KMS-11 (cell line): ENCODE data around the gene MED15.

Experiments
- H2AFZ ChIP-seq: fragments of 200-600 bp; sonication (generic); 2 replicates; pipeline ENCODE4 v1.6.1; 2016; ENCODE audit warnings: antibody characterized with exemption, mixed run types, low read depth
- H3K27ac ChIP-seq: fragments of 200-600 bp; sonication (generic); 2 replicates; pipeline ENCODE4 v1.6.1; 2016; ENCODE audit warnings: mild to moderate bottlenecking, mixed run types
- H3K27me3 ChIP-seq: fragments of 200-600 bp; sonication (generic); 2 replicates; pipeline ENCODE4 v1.6.1; 2017; ENCODE audit warnings: mild to moderate bottlenecking, low read depth, mixed run types, moderate library complexity; ENCODE audit not compliant: insufficient read depth
- H3K36me3 ChIP-seq: fragments of 200-600 bp; sonication (generic); 2 replicates; pipeline ENCODE4 v1.6.1; 2017; ENCODE audit warnings: mild to moderate bottlenecking, mixed run types; ENCODE audit not compliant: insufficient read depth
- H3K4me1 ChIP-seq: fragments of 200-600 bp; sonication (generic); 2 replicates; pipeline ENCODE4 v1.6.1; 2016; ENCODE audit warnings: mild to moderate bottlenecking, low read depth, mixed run types; ENCODE audit not compliant: poor library complexity, severe bottlenecking
- H3K4me2 ChIP-seq: fragments of 200-600 bp; sonication (generic); 2 replicates; pipeline ENCODE4 v1.7.0; 2016; ENCODE audit warnings: mild to moderate bottlenecking, mixed run types
- H3K4me3 ChIP-seq: fragments of 200-600 bp; sonication (generic); IDR thresholded peaks from 2 replicates; pipeline ENCODE4 v1.6.1; 2017; ENCODE audit warnings: low read depth, low read length, mixed read lengths; ENCODE audit not compliant: insufficient read depth
- H3K79me2 ChIP-seq: fragments of 200-600 bp; sonication (generic); 2 replicates; pipeline ENCODE4 v1.6.1; 2016; ENCODE audit warnings: low read depth, mixed run types; ENCODE audit not compliant: insufficient read depth
- H3K9ac ChIP-seq: fragments of 200-600 bp; sonication (generic); 2 replicates; pipeline ENCODE4 v1.6.1; 2016; ENCODE audit warnings: mild to moderate bottlenecking, mixed run types
- H4K20me1 ChIP-seq: fragments of 200-600 bp; sonication (generic); 2 replicates; pipeline ENCODE4 v1.6.1; 2016; ENCODE audit warnings: mild to moderate bottlenecking, mixed run types; ENCODE audit not compliant: insufficient read depth
- TF ChIP-seq, protein P1 (sequence below): fragments of 200-600 bp; sonication (generic); conservative IDR thresholded peaks from 2 replicates; pipeline ENCODE4 v1.6.1; 2017; ENCODE audit warnings: low read depth, mild to moderate bottlenecking, antibody characterized with exemption, low read length, moderate library complexity, mixed read lengths

MED15 gene

DNA sequence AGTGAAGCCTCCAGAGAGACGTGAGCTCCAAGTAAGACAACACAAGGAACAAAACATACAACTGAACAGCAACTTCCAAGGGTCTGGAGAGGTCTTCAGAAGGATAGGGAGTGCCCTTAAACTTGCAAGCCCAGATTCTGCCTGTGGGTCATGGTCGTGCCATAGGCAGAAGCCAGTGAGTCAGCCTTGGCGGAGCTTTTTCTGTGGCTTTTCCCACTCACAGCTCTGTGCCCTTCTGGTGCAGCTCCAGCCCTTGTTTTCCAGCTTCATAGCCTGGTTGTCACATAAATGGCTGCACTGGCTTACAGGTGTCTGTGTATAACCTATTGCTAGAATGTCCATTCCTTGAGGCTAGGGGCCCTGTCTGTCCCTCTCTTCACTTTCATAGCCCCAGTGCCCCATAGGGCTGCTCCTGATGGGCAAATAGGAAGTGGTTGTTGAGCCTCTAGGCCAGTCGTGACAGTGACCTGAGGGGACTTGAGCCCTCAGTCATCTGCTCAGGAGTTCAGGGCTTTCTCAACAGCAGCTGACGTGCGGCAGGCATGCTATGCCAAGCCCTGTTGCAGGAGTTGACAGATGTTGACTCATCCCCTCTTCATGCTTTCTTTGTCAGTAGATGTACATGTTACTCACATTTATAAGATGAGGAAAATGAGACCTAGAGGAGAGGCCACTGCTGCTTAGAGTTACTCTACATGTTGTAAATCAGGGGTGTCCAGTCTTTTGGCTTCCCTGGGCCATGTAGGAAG lies 7.4 kb downstream of the MED15 start:
- Histone ChIP-seq H3K27ac (no peak overlapping the region), H3K4me3 (no peak overlapping the region), H3K27me3 (no peaks in the 10 kb centered on the region), H3K36me3 (no peaks in the 10 kb centered on the region; the same call in 1 of the 2 replicates), H3K4me2 (no peak overlapping the region), H3K79me2 (peaks cover 84% of the 10 kb centered on the region), H3K9ac (no peak overlapping the region), H3K4me1 (peaks cover 17% of the 10 kb centered on the region), H4K20me1 (peaks cover 7% of the 10 kb centered on the region), H2AFZ (no peak overlapping the region)
- TF ChIP-seq, protein P1, sequence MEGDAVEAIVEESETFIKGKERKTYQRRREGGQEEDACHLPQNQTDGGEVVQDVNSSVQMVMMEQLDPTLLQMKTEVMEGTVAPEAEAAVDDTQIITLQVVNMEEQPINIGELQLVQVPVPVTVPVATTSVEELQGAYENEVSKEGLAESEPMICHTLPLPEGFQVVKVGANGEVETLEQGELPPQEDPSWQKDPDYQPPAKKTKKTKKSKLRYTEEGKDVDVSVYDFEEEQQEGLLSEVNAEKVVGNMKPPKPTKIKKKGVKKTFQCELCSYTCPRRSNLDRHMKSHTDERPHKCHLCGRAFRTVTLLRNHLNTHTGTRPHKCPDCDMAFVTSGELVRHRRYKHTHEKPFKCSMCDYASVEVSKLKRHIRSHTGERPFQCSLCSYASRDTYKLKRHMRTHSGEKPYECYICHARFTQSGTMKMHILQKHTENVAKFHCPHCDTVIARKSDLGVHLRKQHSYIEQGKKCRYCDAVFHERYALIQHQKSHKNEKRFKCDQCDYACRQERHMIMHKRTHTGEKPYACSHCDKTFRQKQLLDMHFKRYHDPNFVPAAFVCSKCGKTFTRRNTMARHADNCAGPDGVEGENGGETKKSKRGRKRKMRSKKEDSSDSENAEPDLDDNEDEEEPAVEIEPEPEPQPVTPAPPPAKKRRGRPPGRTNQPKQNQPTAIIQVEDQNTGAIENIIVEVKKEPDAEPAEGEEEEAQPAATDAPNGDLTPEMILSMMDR: no peak

DNA sequence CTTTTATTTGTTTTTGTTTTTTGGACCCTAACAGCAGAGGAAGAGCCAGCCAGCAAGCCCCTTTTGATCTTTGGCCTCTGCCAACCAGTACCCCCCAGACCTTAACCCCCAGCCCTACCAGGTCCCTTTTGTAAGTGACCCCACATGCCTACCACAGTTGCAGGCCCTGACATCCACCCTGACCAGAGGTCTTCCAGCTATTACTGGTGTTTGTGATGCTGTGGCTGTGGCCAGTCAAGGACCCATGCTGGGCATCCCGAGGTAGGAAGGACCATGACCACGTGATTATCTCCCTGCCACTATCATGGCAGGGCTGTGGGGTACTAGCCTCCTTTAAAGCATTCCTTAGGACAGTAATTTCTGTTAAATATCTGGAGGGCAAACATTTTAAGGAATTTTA lies 9.0 kb downstream of the MED15 start:
- Histone ChIP-seq H3K27ac (no peak overlapping the region), H2AFZ (no peak overlapping the region), H3K79me2 (peaks cover 79% of the 10 kb centered on the region), H3K27me3 (no peaks in the 10 kb centered on the region), H3K4me1 (peaks cover 1% of the 10 kb centered on the region), H3K4me3 (no peak overlapping the region), H3K9ac (no peak overlapping the region), H4K20me1 (peaks cover 7% of the 10 kb centered on the region; the same call in 1 of the 2 replicates), H3K4me2 (no peak overlapping the region), H3K36me3 (no peaks in the 10 kb centered on the region; the same call in 1 of the 2 replicates)
- TF ChIP-seq, protein P1: no peak

DNA sequence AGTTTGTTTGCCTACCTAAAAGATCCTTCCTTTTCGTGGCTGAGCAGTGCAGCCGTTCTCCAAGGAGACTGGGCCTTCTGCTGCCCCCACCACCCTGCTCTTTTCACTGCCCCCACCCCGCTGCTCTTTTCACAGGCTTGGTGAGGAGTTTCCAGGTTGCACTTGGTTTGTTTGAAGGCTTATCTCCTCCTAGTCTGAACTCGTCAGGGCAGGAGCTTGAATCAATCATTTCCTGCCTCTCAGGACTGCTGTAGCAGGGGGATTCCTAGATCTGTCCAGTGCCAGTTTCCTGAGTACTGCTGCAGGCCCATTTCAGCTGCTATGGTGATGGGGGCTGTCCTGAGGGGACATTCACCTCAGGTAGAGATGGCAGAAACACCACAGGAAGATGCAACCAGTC lies 10.0 kb downstream of the MED15 start:
- TF ChIP-seq, protein P1: no peak
- Histone ChIP-seq H3K4me2 (no peak overlapping the region), H3K27me3 (no peaks in the 10 kb centered on the region), H3K27ac (no peak overlapping the region), H3K79me2 (peaks cover 78% of the 10 kb centered on the region), H3K9ac (no peak overlapping the region), H2AFZ (no peak overlapping the region), H3K4me1 (peaks cover 8% of the 10 kb centered on the region), H3K4me3 (no peak overlapping the region), H3K36me3 (no peaks in the 10 kb centered on the region; the same call in 1 of the 2 replicates), H4K20me1 (peaks cover 7% of the 10 kb centered on the region; the same call in 1 of the 2 replicates)

DNA sequence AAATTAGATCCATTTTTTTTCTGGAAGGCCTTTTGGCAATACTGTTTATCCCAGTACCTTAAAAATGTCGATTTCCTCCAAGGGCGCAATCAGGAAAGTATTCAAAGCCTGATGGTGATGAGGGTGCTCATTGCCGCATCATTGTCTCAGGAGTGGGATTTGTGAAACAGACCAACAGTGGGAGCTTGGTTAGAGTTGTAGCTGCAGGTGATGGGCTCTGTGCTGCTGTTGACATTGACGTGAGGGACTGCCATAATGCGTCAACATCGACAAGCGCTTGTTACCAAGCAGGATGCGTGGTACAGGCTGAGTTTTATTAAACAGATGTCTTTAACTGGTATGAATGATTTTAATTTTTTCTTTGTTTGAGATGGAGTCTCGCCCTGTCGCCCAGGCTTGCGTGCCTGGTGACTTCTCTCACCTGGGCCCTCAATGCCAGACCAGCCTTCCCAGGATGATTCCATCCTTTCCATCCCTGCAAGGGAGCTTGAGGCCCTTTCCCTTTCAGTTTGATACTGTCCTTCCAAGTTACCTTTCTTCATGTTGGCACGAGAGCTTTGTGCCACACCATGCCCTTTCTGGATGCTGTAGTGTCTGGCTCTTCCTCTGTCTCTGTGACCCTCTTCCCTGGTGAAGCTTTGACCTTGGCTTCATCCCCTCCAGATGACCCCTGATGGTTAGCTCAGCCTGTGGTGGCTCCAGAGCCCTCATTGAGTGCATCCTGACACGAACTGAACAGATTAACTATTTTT lies 10.6 kb downstream of the MED15 start:
- H3K4me1 ChIP-seq: peaks cover 14% of the 10 kb centered on the region
- peaks cover 78% of the 10 kb centered on the region for H3K79me2 ChIP-seq
- H3K4me2 ChIP-seq: no peak overlapping the region
- H4K20me1 ChIP-seq: peaks cover 7% of the 10 kb centered on the region; the same call in 1 of the 2 replicates
- TF ChIP-seq, protein P1: no peak
- no peaks in the 10 kb centered on the region; the same call in 1 of the 2 replicates for H3K36me3 ChIP-seq
- H3K4me3 ChIP-seq: no peak overlapping the region
- H3K9ac ChIP-seq: no peak overlapping the region
- H3K27ac ChIP-seq: no peak overlapping the region
- H3K27me3 ChIP-seq: no peaks in the 10 kb centered on the region
- H2AFZ ChIP-seq: no peak overlapping the region
